ENCODE results near the gene FZR1. TPM values are rescaled to one million over a fixed set of nuclear protein-coding genes. Genes with fewer than 3 reads are reported as not detected.
"Not testable (repeated sequence)": the region's sequence is repeated elsewhere in the genome, so short reads cannot be mapped to it uniquely, and the experiment has no call there.

Gene FZR1
- total RNA-seq, 1 donor from 2014 or later, result 23.8 TPM

- no peak for DNase-seq (ENCODE audit: low spot score)
Measured at GRCh38 chr19:3524078-3524842, 18.1 kb downstream of the FZR1 start.

DNA sequence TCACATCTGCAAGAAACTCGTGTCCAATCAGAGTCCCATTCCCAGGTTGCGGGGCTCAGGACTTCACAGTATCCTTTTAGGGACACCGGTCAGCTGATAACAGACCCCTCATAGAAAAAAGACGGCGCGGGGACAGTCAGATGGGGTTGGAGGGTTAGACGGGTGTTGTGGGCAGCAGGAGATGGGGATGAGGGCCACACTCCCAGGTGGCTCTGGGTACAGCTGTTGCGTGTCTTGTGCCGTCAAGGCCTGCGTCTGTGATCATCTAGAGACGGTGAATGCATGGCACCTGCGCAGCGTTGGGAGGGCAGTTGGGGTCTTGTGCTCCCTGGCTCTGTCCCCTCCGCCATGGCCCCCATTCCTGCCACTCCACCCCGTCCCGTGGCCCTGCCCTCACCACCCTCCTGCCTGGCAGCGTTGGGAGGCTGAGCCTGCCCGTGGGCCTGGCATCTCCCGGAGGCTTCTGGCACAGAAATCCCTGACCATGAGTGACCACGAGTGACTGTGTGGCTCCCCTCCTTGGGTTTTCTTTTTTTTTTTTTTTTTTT lies 18.9 kb downstream of the FZR1 start:
- intact Hi-C loops (cut with DNase I), result no loop called here
- no peak for DNase-seq (ENCODE audit: low spot score)

More at GRCh38 chr19:3524078-3524842, 18.1 kb downstream of the FZR1 start:
- intact Hi-C loops (cut with DNase I), result no loop called here

- intact Hi-C loops (cut with DNase I), result no loop called here
- no peak for DNase-seq (ENCODE audit: low spot score)
Measured at GRCh38 chr19:3526507-3527237, 20.6 kb downstream of the FZR1 start.

DNA sequence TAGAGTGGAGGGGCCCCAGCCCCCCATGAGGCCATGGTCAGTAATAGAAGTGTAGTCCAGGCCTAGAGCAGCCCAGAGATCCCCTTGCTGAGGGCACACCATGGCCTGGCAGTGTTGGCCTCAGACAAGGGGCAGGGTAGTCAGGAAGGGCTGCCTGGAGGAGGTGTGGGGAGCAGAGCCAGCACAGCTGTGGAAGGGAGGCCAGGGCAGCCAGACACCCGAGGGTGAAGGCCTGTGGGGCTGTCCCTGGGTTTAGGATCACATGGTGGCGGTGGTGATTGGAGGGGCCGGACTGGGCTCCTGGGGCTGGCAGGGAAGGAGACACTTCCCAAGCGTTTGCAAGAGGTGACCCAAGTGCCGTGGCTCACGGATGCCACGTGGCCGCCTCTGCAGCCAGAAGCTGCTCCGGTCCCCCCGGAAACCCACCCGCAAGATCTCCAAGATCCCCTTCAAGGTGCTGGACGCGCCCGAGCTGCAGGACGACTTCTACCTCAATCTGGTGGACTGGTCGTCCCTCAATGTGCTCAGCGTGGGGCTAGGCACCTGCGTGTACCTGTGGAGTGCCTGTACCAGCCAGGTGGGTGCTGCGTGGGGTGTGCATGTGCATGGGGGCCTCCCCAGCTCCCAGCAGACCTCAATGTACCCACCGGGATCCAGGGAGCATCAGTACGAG lies 21.3 kb downstream of the FZR1 start:
- DNase-seq (ENCODE audit: low spot score), result no peak
- intact Hi-C loops (cut with DNase I), result no loop called here

- no peak for DNase-seq (ENCODE audit: low spot score)
- intact Hi-C loops (cut with DNase I), result no loop called here
Measured at GRCh38 chr19:3528080-3528479, 22.0 kb downstream of the FZR1 start.

GRCh38 chr19:3528539-3529211 lies 22.6 kb downstream of the FZR1 start:
- DNase-seq (ENCODE audit: low spot score), result no peak
- intact Hi-C loops (cut with DNase I), result no loop called here

GRCh38 chr19:3529299-3529698 lies 23.2 kb downstream of the FZR1 start:
- DNase-seq (ENCODE audit: low spot score); intact Hi-C loops (cut with DNase I): not testable (repeated sequence)

- intact Hi-C loops (cut with DNase I), result no loop called here
- no peak for DNase-seq (ENCODE audit: low spot score)
Measured at GRCh38 chr19:3530389-3530788, 24.3 kb downstream of the FZR1 start.

DNA sequence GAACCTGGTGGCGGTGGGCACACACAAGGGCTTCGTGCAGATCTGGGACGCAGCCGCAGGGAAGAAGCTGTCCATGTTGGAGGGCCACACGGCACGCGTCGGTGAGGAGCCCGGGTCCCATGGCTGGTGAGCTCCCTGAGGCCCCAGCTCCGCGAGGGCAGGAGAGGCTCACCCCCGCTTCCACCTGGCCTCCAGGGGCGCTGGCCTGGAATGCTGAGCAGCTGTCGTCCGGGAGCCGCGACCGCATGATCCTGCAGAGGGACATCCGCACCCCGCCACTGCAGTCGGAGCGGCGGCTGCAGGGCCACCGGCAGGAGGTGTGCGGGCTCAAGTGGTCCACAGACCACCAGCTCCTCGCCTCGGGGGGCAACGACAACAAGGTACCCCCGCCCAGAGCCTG lies 25.6 kb downstream of the FZR1 start:
- DNase-seq (ENCODE audit: low spot score), result no peak
- intact Hi-C loops (cut with DNase I), result no loop called here

- DNase-seq (ENCODE audit: low spot score), result no peak
- intact Hi-C loops (cut with DNase I), result no loop called here
Measured at GRCh38 chr19:3532154-3532786, 26.2 kb downstream of the FZR1 start.

DNA sequence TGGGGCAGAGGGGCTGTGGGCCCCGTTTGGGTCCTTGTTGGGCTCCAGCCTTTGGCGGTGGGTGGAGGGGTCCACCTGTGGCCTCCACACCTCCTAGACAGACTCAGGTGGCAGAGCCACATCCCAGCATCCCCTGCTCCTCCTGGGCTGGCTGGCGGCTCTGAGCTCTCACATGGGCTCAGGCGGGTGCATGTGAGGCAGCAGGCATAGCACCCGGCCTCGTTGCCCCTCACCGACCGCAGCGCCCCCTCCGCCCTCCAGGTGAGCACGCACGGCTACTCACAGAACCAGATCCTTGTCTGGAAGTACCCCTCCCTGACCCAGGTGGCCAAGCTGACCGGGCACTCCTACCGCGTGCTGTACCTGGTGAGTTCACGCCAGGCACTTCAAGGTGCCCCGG lies 26.9 kb downstream of the FZR1 start:
- intact Hi-C loops (cut with DNase I), result no loop called here
- DNase-seq (ENCODE audit: low spot score), result no peak

- no peak for DNase-seq (ENCODE audit: low spot score)
- intact Hi-C loops (cut with DNase I), result no loop called here
Measured at GRCh38 chr19:3533563-3534216, 27.6 kb downstream of the FZR1 start.

DNA sequence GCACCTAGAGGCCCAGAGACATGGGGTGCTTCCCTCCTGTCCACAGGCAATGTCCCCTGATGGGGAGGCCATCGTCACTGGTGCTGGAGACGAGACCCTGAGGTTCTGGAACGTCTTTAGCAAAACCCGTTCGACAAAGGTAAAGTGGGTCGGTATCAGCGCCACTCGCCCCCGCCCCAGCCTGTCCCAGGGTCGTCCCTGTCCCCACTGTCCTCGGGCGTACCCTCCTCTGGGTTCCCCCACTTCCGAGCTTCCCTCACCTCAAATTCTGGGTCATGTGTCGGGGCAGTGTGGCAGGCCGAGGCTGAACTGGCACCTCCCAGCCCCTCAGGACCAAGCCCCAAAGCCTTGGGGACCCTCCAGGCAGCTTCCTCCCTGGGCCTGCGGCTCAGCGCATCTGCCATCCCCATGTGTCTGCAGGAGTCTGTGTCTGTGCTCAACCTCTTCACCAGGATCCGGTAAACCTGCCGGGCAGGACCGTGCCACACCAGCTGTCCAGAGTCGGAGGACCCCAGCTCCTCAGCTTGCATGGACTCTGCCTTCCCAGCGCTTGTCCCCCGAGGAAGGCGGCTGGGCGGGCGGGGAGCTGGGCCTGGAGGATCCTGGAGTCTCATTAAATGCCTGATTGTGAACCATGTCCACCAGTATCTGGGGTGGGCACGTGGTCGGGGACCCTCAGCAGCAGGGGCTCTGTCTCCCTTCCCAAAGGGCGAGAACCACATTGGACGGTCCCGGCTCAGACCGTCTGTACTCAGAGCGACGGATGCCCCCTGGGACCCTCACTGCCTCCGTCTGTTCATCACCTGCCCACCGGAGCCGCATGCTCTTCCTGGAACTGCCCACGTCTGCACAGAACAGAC lies 28.5 kb downstream of the FZR1 start:
- no peak for DNase-seq (ENCODE audit: low spot score)
- intact Hi-C loops (cut with DNase I), result no loop called here

DNA sequence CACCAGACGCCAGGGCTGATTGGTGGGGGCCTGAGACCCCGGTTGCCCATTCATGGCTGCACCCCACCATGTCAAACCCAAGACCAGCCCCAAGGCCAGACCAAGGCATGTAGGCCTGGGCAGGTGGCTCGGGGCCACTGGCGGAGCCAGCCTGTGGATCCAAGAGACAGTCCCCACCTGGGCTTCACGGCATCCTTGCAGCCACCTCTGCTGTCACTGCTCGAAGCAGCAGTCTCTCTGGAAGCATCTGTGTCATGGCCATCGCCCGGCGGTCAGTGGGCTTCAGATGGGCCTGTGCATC lies 29.1 kb downstream of the FZR1 start:
- DNase-seq (ENCODE audit: low spot score), result no peak

DNA sequence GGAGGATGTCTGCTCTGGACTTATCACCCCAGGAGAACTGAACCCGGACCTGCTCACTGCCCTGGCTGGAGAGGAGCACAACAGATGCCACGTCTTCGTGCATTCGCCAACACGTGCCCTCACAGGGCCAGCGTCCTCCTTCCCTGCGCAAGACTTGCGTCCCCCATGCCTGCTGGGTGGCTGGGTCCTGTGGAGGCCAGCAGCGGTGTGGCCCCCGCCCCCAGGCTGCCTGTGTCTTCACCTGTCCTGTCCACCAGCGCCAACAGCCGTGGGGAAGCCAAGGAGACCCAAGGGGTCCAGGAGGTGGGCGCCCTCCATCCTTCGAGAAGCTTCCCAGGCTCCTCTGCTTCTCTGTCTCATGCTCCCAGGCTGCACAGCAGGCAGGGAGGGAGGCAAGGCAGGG lies 29.5 kb downstream of the FZR1 start:
- no peak for DNase-seq (ENCODE audit: low spot score)
- intact Hi-C loops (cut with DNase I), result no loop called here

More for the DNA sequence above, 29.1 kb downstream of the FZR1 start:
- intact Hi-C loops (cut with DNase I), result no loop called here

GRCh38 chr19:3535981-3536380 lies 29.9 kb downstream of the FZR1 start:
- DNase-seq (ENCODE audit: low spot score), result no peak

GRCh38 chr19:3536429-3537100 lies 30.5 kb downstream of the FZR1 start:
- no peak for DNase-seq (ENCODE audit: low spot score)
- intact Hi-C loops (cut with DNase I), result no loop called here

More at GRCh38 chr19:3535981-3536380, 29.9 kb downstream of the FZR1 start:
- intact Hi-C loops (cut with DNase I), result no loop called here

- intact Hi-C loops (cut with DNase I), result no loop called here
- DNase-seq (ENCODE audit: low spot score), result no peak
Measured at GRCh38 chr19:3537101-3537437, 31.0 kb downstream of the FZR1 start.

All from cardiac septum (tissue), 1 donor.